GM15510 (cell line): ENCODE measurements around the gene DUSP6.

Source experiments
- POLR2A ChIP-seq: IDR thresholded peaks from 3 replicates; pipeline ENCODE4 v1.6.1; 2011; ENCODE audit warnings: borderline replicate concordance; ENCODE audit not compliant: insufficient read length; ENCODE audit errors: extremely low read depth

Gene DUSP6

GRCh38 chr12:89363084-89363483 lies 10.8 kb upstream of the DUSP6 start:
- no peak for TF ChIP-seq POLR2A

DNA sequence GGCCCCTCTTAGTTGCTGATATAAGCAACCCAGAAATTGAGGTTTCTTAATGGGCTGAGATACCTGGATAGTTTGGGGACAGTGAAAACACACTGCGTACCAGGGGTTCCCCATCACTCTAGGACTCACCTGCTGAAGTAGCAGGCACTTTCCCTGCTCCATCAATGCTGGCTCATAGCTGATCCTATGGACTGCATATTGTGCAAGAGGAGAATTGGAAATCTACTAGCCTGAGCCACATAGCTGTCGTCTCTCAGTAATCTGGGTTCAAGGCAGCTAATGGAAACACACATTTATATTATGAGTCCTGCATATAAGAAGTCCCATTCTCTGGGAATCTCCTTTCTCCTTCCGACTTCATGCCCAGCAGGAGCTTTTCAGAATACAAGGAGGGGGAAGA lies 7.3 kb upstream of the DUSP6 start:
- no peak for TF ChIP-seq POLR2A

GRCh38 chr12:89358805-89359204 lies 6.5 kb upstream of the DUSP6 start:
- no peak for TF ChIP-seq POLR2A

- TF ChIP-seq POLR2A: no peak
Measured at GRCh38 chr12:89357297-89357730, 5.0 kb upstream of the DUSP6 start.

- TF ChIP-seq POLR2A: no peak
Measured at GRCh38 chr12:89356069-89356665, 3.9 kb upstream of the DUSP6 start.

GRCh38 chr12:89355243-89356068 lies 3.2 kb upstream of the DUSP6 start:
- no peak for TF ChIP-seq POLR2A

DNA sequence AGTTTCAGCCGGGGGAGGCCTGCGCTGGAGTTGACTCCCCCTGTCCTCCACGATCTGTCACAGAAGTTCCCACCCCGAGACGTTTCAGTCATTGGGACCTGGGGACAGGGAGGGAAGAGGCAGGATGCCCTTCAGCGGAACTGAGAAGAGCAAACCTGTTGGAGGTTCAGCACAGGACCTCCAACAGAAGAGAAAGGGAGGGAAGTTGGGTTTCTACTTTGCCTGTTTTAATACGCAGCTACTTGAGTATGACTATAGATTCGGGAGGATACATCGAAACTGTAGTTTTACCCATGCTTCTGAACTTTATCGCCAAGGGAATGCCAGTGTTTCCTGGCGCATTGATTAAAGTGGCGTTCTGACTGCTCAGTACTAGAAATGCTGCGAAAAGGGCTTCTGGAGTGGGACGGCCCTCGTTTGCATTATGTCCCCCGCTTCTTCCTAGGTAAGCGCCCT lies 2.3 kb upstream of the DUSP6 start:
- TF ChIP-seq POLR2A: no peak

GRCh38 chr12:89353823-89354611 lies 1.7 kb upstream of the DUSP6 start:
- no peak for TF ChIP-seq POLR2A

DNA sequence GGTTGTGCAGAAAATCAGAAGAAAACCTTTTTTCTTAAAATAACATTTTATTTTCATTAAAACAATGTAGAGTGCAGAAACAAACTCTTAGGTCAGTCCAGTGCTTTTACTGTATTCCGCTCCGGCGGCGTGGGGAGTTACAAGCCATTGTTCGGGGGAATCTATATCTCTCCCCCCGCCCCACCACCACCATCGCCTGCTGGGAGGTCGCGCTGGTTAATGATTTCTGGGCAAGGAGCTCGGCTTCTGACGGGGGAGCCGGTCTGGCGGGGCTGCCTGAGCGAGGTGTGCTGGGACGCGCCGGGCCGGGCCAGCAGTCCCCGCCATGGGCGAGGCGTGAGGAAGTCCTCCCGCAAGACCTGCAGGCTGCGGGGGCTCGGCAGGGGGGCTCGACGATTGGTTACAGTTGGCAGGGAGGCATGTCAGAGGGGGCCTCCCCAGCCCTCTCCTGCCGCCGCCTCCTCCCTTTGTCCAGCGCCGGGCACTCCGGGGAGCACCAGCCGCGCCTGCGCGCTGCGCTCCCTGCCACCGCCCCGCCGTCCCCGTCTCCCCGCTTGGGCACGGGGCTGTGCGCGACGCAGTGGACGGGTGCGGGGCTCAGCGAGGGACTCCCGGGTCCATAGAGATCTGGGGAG lies 1.0 kb upstream of the DUSP6 start:
- TF ChIP-seq POLR2A: no peak

DNA sequence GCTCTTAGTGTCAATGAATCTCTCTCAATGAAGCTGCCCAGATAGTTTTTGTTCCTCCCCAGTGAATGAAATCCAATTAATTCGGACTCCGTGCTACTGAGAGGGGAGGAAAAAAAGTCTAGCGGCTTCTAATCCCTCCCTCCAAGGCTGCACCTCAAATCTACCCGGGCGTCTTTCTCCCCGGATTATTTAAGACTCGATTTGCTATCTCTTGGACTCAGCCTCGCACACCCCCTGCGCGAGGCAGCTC lies 134 bp downstream of the DUSP6 start:
- no peak for TF ChIP-seq POLR2A

- no peak for TF ChIP-seq POLR2A
Measured at GRCh38 chr12:89351489-89352241, 636 bp downstream of the DUSP6 start.

DNA sequence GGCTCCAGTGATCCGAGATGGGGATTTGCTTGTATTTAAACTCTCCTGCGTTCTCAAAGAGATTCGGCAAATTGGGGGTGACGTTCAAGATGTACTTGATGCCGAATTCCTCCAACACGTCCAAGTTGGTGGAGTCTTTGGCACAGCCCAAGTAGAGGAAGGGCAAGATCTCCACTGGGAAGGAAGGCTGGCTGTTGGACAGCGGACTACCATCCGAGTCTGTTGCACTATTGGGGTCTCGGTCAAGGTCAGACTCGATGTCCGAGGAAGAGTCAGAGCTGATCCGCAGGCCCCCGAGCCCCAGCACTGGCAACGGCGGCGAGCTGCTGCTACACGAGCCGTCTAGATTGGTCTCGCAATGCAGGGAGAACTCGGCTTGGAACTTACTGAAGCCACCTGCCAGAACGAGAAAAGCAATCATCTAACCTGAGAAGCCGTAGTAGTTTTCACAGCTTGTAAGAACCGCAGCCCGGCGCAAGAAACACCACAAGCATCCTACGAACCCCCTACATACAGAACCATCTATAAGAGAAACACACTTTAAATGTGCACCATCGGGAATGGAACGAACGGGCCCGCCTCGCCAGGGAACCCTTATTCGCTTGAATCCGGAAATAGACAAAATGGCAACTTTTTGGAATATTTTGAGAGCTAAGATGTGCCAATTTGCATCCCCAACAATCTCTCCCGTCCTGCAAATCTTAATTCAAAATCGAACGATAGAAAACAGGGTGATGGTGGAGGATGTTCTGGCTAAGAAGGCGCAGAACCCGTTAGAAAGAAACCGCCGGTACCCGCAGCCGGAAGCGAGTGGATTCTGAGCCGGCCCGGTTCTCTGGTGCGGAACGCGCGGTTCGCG lies 1.4 kb downstream of the DUSP6 start:
- TF ChIP-seq POLR2A: no peak

- no peak for TF ChIP-seq POLR2A
Measured at GRCh38 chr12:89350260-89350629, 2.1 kb downstream of the DUSP6 start.

DNA sequence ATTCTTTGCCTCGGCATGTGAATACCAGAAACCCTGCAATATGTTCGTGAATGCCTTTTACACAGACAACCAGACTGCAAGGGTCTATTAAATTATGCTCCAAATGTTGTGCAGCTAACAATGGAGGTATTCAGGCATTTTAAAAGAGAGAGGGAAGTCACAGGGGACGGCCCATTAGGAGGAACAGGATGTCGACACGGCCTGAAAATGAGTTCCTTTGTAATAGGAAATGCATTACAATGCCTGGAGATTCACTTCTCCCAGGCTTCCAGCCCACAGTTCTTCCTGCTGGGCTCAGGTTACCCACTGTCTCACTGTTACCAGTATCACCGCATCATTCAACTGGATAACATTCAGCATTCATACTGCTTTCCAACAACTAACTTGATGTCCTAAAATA lies 2.5 kb downstream of the DUSP6 start:
- no peak for TF ChIP-seq POLR2A
